Tibial nerve (tissue), 4 donors: ENCODE data around the gene EMC9.

Source experiments
- EP300 ChIP-seq, 2 donors: sonication (generic); formaldehyde crosslinking; IDR thresholded peaks; one replicate each; pipeline ENCODE4 v1.6.1; 2017; ENCODE audit warnings: antibody characterized with exemption in 2 of 2, mild to moderate bottlenecking in 1 of 2
- POLR2A ChIP-seq, 2 donors: fragments of 450-650 bp; IDR thresholded peaks; one replicate each; pipeline ENCODE4 v1.6.1; 2017; ENCODE audit warnings: antibody characterized with exemption in 2 of 2, mild to moderate bottlenecking in 2 of 2, moderate library complexity in 2 of 2
- TF ChIP-seq, protein P1 (sequence below), 5 experiments: fragments of 200-600 bp in 3 of 5; fragments of 450-650 bp in 2 of 5; sonication (generic) in 3 of 5; IDR thresholded peaks; one replicate each; pipeline ENCODE4 v1.5.1; 2016 to 2019; ENCODE audit warnings: antibody characterized with exemption in 5 of 5, mild to moderate bottlenecking in 3 of 5, moderate library complexity in 2 of 5

DNA sequence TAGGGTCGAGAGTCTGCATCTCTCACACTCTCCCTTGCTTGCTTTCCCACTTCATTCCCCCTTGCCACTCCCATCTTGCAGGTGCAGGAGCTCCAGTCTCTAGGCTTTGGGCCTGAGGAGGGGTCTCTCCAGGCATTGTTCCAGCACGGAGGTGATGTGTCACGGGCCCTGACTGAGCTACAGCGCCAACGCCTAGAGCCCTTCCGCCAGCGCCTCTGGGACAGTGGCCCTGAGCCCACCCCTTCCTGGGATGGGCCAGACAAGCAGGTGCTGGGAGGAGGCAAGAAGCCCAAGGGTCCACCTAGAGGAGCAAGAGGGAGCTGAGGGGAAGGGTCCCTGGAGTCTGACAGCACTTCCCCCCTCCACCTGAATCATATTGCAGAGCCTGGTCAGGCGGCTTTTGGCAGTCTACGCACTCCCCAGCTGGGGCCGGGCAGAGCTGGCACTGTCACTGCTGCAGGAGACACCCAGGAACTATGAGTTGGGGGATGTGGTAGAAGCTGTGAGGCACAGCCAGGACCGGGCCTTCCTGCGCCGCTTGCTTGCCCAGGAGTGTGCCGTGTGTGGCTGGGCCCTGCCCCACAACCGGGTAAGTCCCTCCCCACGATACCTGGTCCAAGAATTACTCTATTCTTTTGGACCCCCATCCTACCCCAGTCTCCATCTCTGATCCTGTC lies 10.2 kb upstream of the EMC9 start:
- TF ChIP-seq, protein P1, sequence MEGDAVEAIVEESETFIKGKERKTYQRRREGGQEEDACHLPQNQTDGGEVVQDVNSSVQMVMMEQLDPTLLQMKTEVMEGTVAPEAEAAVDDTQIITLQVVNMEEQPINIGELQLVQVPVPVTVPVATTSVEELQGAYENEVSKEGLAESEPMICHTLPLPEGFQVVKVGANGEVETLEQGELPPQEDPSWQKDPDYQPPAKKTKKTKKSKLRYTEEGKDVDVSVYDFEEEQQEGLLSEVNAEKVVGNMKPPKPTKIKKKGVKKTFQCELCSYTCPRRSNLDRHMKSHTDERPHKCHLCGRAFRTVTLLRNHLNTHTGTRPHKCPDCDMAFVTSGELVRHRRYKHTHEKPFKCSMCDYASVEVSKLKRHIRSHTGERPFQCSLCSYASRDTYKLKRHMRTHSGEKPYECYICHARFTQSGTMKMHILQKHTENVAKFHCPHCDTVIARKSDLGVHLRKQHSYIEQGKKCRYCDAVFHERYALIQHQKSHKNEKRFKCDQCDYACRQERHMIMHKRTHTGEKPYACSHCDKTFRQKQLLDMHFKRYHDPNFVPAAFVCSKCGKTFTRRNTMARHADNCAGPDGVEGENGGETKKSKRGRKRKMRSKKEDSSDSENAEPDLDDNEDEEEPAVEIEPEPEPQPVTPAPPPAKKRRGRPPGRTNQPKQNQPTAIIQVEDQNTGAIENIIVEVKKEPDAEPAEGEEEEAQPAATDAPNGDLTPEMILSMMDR (IDR thresholded peaks at IDR 0.05), result no peak
- TF ChIP-seq POLR2A (IDR thresholded peaks at IDR 0.05) (no peak), EP300 (IDR thresholded peaks at IDR 0.05) (no peak)
